HCT116 (cell line): Measurements from ENCODE around the gene TTC27. TPM values are rescaled to one million over a fixed set of nuclear protein-coding genes. Genes with fewer than 3 reads are reported as not detected.

ENCODE experiments used
- ATAC-seq: fragments of 200-7000 bp; cut with Tn5 transposase; 2 replicates; pipeline ENCODE4 v1.9.1; 2020; ENCODE audit warnings: mild to moderate bottlenecking, moderate library complexity
- BruUV-seq: library from RNA; stranded (reverse); fragments of 400-500 nt; replicated peaks from 2 replicates; lab custom pipeline; 2021; lab: Mats Ljungman, UMichigan
- CTCF ChIA-PET: fragments of 300-600 bp; sonication (Branson Sonifier 250); formaldehyde crosslinking; loops from one replicate; lab custom pipeline; 2021; ENCODE audit warnings: antibody characterized with exemption; lab: Charles Lee
- POLR2A ChIA-PET: fragments of 300-600, 350-600 bp; sonication (Branson Sonifier 250); formaldehyde crosslinking; loops from one replicate; lab custom pipeline; 2021; ENCODE audit warnings: antibody characterized with exemption; lab: Charles Lee
- RAD21 ChIA-PET, 2 experiments: fragments of 300-600 bp; sonication (Branson Sonifier 250); formaldehyde crosslinking; loops; one replicate each; lab custom pipeline; 2023; ENCODE audit warnings: low total read pairs in 2 of 2; ENCODE audit not compliant: uncharacterized antibody in 2 of 2, unreplicated experiment in 2 of 2, low non-redundant PET in 1 of 2; lab: Charles Lee
- DNase-seq: peaks from one replicate; pipeline ENCODE4 v3.0.0-alpha.2; 2010; ENCODE audit warnings: low read depth, low spot score
- H2AFZ ChIP-seq: fragments of 200-600 bp; shearing (Covaris generic), sonication (generic); 2 replicates; pipeline ENCODE4 v1.6.1; 2017; ENCODE audit warnings: low read depth, mixed run types, mixed read lengths, antibody characterized with exemption, low read length; ENCODE audit not compliant: poor library complexity, severe bottlenecking
- H3K27ac ChIP-seq: 2 replicates; pipeline ENCODE4 v1.5.1; 2012; ENCODE audit warnings: low read depth, low read length
- H3K27me3 ChIP-seq: fragments of 200-600 bp; sonication (generic); 2 replicates; pipeline ENCODE4 v1.6.1; 2016; ENCODE audit warnings: mixed run types, low read length, mixed read lengths; ENCODE audit not compliant: insufficient read depth
- H3K36me3 ChIP-seq, 2 experiments: fragments of 200-500 bp in 1 of 2; fragments of 200-600 bp in 1 of 2; sonication (Bioruptor generic) in 1 of 2; sonication (generic) in 1 of 2; 2 replicates each; pipeline versions ENCODE4 v1.5.1 to v1.6.1; 2014 to 2016; ENCODE audit warnings: low read length in 2 of 2, inconsistent platforms in 1 of 2, mixed read lengths in 1 of 2, mixed run types in 1 of 2; ENCODE audit not compliant: insufficient read depth in 2 of 2, control insufficient read depth in 1 of 2
- H3K4me1 ChIP-seq, 2 experiments: fragments of 200-600 bp in 1 of 2; sonication (generic) in 1 of 2; 2 replicates each; pipeline versions ENCODE4 v1.5.1 to v1.6.1; 2012 to 2017; ENCODE audit warnings: low read length in 2 of 2, inconsistent platforms in 1 of 2, mild to moderate bottlenecking in 1 of 2, mixed read lengths in 1 of 2, mixed run types in 1 of 2, moderate library complexity in 1 of 2; ENCODE audit not compliant: insufficient read depth in 2 of 2, control insufficient read depth in 1 of 2
- H3K4me2 ChIP-seq: fragments of 200-600 bp; sonication (generic); 2 replicates; pipeline ENCODE4 v1.6.1; 2017; ENCODE audit warnings: mixed run types, low read length, mixed read lengths
- H3K4me3 ChIP-seq, 2 experiments: fragments of 200-600 bp in 1 of 2; sonication (generic) in 1 of 2; replicated peaks in 1 of 2; 2 replicates each; pipeline ENCODE4 v1.5.1; 2011 to 2016; ENCODE audit warnings: low read length in 2 of 2, control low read depth in 1 of 2, low read depth in 1 of 2, mild to moderate bottlenecking in 1 of 2, mixed read lengths in 1 of 2, mixed run types in 1 of 2
- H3K79me2 ChIP-seq: fragments of 200-600 bp; sonication (generic); 2 replicates; pipeline ENCODE4 v1.6.1; 2017; ENCODE audit warnings: mild to moderate bottlenecking, mixed run types, low read length, moderate library complexity, mixed read lengths; ENCODE audit not compliant: insufficient read depth
- H3K9ac ChIP-seq: fragments of 200-600 bp; sonication (generic); 2 replicates; pipeline ENCODE4 v1.6.1; 2016; ENCODE audit warnings: low read length, mixed read lengths
- H3K9me2 ChIP-seq: fragments of 200-600 bp; sonication (generic), shearing (Covaris generic); 2 replicates; pipeline ENCODE4 v1.6.1; 2017; ENCODE audit warnings: mixed run types, mild to moderate bottlenecking, moderate library complexity; ENCODE audit not compliant: insufficient read depth
- H3K9me3 ChIP-seq, 2 experiments: fragments of 200-500 bp in 1 of 2; fragments of 200-600 bp in 1 of 2; sonication (Bioruptor generic) in 1 of 2; sonication (generic) in 1 of 2; 2 replicates each; pipeline ENCODE4 v1.6.1; 2014 to 2017; ENCODE audit warnings: low read length in 2 of 2, mixed read lengths in 2 of 2, inconsistent platforms in 1 of 2, low read depth in 1 of 2, mild to moderate bottlenecking in 1 of 2, mixed run types in 1 of 2, moderate library complexity in 1 of 2; ENCODE audit not compliant: control insufficient read depth in 1 of 2, insufficient read depth in 1 of 2
- H4K20me1 ChIP-seq: fragments of 200-600 bp; sonication (generic), shearing (Covaris generic); 2 replicates; pipeline ENCODE4 v1.6.1; 2017; ENCODE audit warnings: mixed run types, mild to moderate bottlenecking, moderate library complexity; ENCODE audit not compliant: insufficient read depth
- EGR1 ChIP-seq: IDR thresholded peaks from 2 replicates; pipeline ENCODE4 v1.6.1; 2012; ENCODE audit warnings: low read depth
- JUND ChIP-seq: IDR thresholded peaks from 2 replicates; pipeline ENCODE4 v1.6.1; 2012
- POLR2AphosphoS5 ChIP-seq: IDR thresholded peaks from 2 replicates; pipeline ENCODE4 v1.6.1; 2011; ENCODE audit warnings: mild to moderate bottlenecking, low read depth, low read length, moderate library complexity
- SRF ChIP-seq: IDR thresholded peaks from 2 replicates; pipeline ENCODE4 v1.6.1; 2012; ENCODE audit warnings: low read depth
- intact Hi-C: fragments of 100-400 bp; cut with micrococcal nuclease; formaldehyde crosslinking; loops from 2 replicates; pipeline ENCODE4 v1.10.0; 2022
- total RNA-seq: library from RNA; stranded (reverse); gene quantifications from one replicate; pipeline ENCODE4 v1.2.1, GENCODE V29; 2021; ENCODE audit not compliant: unreplicated experiment
- TF ChIP-seq, protein P1 (sequence below): IDR thresholded peaks from 2 replicates; pipeline ENCODE4 v1.6.1; 2012; ENCODE audit warnings: low read depth
- TF ChIP-seq, protein P2 (sequence below): IDR thresholded peaks from 2 replicates; pipeline ENCODE4 v1.6.1; 2012
- TF ChIP-seq, protein P3 (sequence below), 3 experiments: fragments of 200-600 bp in 1 of 3; sonication (generic) in 1 of 3; IDR thresholded peaks in 2 of 3; conservative IDR thresholded peaks in 1 of 3; 2 replicates each; pipeline ENCODE4 v1.5.1; 2012 to 2017; ENCODE audit warnings: low read depth in 2 of 3, low read length in 2 of 3, antibody characterized with exemption in 1 of 3, borderline replicate concordance in 1 of 3, control low read depth in 1 of 3, mild to moderate bottlenecking in 1 of 3, mixed read lengths in 1 of 3, mixed run types in 1 of 3, moderate library complexity in 1 of 3; ENCODE audit not compliant: insufficient read depth in 1 of 3

The TTC27 gene
- total RNA-seq, 1 experiment from 2014 or later, result 24.4 TPM

DNA sequence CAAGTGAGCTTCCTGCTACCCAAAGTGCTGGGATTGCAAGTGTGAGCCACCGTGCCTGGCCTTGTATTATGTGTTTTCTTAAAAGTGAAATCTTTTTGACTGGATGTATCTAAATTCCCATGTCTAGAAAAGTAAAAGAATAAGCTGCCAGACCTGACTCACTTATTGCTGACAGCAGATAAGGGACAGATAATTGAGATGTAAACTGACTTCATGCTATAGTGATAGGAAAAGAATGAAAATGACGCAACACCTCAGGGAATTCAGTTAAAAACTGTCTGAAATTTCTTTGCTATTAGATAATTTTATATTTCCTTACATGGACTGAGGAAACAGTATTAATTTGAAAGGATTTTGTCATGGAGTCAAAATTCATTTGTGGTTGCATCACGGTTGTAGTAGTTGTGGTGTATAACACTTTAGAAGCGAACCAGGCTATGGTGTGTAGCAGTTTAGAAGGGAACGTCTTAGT lies 19.4 kb downstream of the TTC27 start (continued):
- TF ChIP-seq, protein P1, sequence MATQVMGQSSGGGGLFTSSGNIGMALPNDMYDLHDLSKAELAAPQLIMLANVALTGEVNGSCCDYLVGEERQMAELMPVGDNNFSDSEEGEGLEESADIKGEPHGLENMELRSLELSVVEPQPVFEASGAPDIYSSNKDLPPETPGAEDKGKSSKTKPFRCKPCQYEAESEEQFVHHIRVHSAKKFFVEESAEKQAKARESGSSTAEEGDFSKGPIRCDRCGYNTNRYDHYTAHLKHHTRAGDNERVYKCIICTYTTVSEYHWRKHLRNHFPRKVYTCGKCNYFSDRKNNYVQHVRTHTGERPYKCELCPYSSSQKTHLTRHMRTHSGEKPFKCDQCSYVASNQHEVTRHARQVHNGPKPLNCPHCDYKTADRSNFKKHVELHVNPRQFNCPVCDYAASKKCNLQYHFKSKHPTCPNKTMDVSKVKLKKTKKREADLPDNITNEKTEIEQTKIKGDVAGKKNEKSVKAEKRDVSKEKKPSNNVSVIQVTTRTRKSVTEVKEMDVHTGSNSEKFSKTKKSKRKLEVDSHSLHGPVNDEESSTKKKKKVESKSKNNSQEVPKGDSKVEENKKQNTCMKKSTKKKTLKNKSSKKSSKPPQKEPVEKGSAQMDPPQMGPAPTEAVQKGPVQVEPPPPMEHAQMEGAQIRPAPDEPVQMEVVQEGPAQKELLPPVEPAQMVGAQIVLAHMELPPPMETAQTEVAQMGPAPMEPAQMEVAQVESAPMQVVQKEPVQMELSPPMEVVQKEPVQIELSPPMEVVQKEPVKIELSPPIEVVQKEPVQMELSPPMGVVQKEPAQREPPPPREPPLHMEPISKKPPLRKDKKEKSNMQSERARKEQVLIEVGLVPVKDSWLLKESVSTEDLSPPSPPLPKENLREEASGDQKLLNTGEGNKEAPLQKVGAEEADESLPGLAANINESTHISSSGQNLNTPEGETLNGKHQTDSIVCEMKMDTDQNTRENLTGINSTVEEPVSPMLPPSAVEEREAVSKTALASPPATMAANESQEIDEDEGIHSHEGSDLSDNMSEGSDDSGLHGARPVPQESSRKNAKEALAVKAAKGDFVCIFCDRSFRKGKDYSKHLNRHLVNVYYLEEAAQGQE, result no peak
- TF ChIP-seq, protein P2, sequence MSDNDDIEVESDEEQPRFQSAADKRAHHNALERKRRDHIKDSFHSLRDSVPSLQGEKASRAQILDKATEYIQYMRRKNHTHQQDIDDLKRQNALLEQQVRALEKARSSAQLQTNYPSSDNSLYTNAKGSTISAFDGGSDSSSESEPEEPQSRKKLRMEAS, result no peak
- TF ChIP-seq, protein P3, sequence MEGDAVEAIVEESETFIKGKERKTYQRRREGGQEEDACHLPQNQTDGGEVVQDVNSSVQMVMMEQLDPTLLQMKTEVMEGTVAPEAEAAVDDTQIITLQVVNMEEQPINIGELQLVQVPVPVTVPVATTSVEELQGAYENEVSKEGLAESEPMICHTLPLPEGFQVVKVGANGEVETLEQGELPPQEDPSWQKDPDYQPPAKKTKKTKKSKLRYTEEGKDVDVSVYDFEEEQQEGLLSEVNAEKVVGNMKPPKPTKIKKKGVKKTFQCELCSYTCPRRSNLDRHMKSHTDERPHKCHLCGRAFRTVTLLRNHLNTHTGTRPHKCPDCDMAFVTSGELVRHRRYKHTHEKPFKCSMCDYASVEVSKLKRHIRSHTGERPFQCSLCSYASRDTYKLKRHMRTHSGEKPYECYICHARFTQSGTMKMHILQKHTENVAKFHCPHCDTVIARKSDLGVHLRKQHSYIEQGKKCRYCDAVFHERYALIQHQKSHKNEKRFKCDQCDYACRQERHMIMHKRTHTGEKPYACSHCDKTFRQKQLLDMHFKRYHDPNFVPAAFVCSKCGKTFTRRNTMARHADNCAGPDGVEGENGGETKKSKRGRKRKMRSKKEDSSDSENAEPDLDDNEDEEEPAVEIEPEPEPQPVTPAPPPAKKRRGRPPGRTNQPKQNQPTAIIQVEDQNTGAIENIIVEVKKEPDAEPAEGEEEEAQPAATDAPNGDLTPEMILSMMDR (IDR thresholded peaks at IDR 0.05 in 2 of 3, conservative IDR thresholded peaks at IDR 0.05 in 1 of 3; ENCODE audit: borderline replicate concordance in 1 of 3, insufficient read depth in 1 of 3, low read depth in 2 of 3, low read length in 2 of 3), result no peak
- no peak for TF ChIP-seq EGR1

DNA sequence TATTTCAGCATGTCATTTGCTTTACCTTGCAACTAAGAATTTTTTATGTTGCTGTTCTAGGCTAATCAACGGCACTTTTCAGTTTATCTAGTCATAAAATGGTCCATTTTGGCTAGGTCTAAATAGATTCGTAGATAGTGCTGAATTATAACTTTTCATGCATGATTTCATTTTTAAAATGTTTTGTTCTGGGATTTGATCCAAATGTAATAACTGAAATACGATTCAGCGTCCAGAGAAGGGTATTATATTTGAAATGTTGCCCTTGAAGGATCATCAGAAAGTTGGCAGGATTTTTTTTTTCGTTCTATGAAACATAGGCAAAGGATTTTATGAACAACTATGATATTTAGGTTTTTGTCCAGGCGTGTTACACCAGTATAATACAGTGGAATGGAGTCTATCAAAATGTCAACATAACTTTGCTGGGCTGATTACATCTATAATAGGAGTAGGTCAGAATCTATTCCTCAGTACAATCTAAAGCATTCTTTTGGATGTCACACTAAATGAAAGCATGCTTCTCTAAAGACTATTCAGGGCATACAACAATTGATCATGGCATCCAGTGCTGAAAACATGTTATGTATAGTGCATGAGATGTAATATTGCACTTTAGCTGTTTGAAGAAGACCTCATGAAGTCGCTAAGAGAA lies 24.8 kb downstream of the TTC27 start:
- CTCF ChIA-PET, result no interaction called here
- intact Hi-C loops, result no loop called here
- H2AFZ ChIP-seq, result no peak overlapping the region
- no peaks in the 10 kb centered on the region for H3K27me3 ChIP-seq
- no peak overlapping the region for H3K9ac ChIP-seq
- H4K20me1 ChIP-seq, result no peaks in the 10 kb centered on the region
- no TSS peak for BruUV-seq
- H3K9me3 ChIP-seq, result no peaks in the 10 kb centered on the region
- TF ChIP-seq, protein P3 (IDR thresholded peaks at IDR 0.05 in 2 of 3, conservative IDR thresholded peaks at IDR 0.05 in 1 of 3; ENCODE audit: borderline replicate concordance in 1 of 3, insufficient read depth in 1 of 3, low read depth in 2 of 3, low read length in 2 of 3), result no peak
- TF ChIP-seq, protein P2, result no peak
- TF ChIP-seq SRF (no peak), POLR2AphosphoS5 (no peak), JUND (no peak)
- H3K36me3 ChIP-seq, result 0 out of 4 replicates have a peak, but pooled peaks cover 0 to 3% of the 10 kb centered on the region in 2 experiments
- POLR2A ChIA-PET, result no interaction called here
- no peak overlapping the region for H3K4me3 ChIP-seq
- no peak for ATAC-seq
- H3K9me2 ChIP-seq, result no peaks in the 10 kb centered on the region
- H3K4me1 ChIP-seq, result no peaks in the 10 kb centered on the region
- DNase-seq, result no peak
- no peak overlapping the region for H3K4me2 ChIP-seq
- H3K79me2 ChIP-seq, result no peaks in the 10 kb centered on the region
- no peak overlapping the region for H3K27ac ChIP-seq
- RAD21 ChIA-PET, result no interaction called here
